Activated B cell treated with CpG ODN at 0.5 μM for 24 hours (primary cell): ENCODE data around the gene ZBTB7A. TPM values are rescaled to one million over a fixed set of nuclear protein-coding genes. Genes with fewer than 3 reads are reported as not detected.

Experiments used
- ATAC-seq: fragments of 200-7000 bp; cut with Tn5 transposase; one replicate; pipeline ENCODE4 v1.10.0; 2021; ENCODE audit warnings: low read depth, mild to moderate bottlenecking, moderate library complexity
- CTCF ChIA-PET: fragments of 350-600 bp; sonication (Branson Sonifier 250); formaldehyde crosslinking; loops from one replicate; lab custom pipeline; 2021; ENCODE audit warnings: antibody characterized with exemption; lab: Charles Lee
- POLR2A ChIA-PET: fragments of 350-600 bp; sonication (Branson Sonifier 250); formaldehyde crosslinking; loops from one replicate; lab custom pipeline; 2021; ENCODE audit warnings: antibody characterized with exemption; lab: Charles Lee
- DNase-seq: peaks from one replicate; pipeline ENCODE4 v3.0.0; 2022
- H3K27ac Mint-ChIP-seq: one replicate; pipeline ENCODE4 v1.8.0; 2020; ENCODE audit warnings: mixed read lengths
- H3K27me3 Mint-ChIP-seq: one replicate; pipeline ENCODE4 v1.8.0; 2021; ENCODE audit warnings: mixed read lengths
- H3K36me3 Mint-ChIP-seq: one replicate; pipeline ENCODE4 v1.8.0; 2021; ENCODE audit warnings: low read depth, mixed read lengths
- H3K4me1 Mint-ChIP-seq: one replicate; pipeline ENCODE4 v1.8.0; 2021; ENCODE audit warnings: mixed read lengths
- H3K4me3 Mint-ChIP-seq: one replicate; pipeline ENCODE4 v1.8.0; 2020; ENCODE audit warnings: mild to moderate bottlenecking, mixed read lengths
- H3K9me3 Mint-ChIP-seq: one replicate; pipeline ENCODE4 v1.8.0; 2020; ENCODE audit warnings: mixed read lengths
- CTCF ChIP-seq: fragments of 200-600 bp; IDR thresholded peaks from one replicate; pipeline ENCODE4 v1.8.0; 2022; ENCODE audit warnings: antibody characterized with exemption, mild to moderate bottlenecking
- intact Hi-C: fragments of 100-400 bp; cut with micrococcal nuclease; formaldehyde crosslinking; loops from one replicate; pipeline ENCODE4 v1.15.1; 2024
- total RNA-seq: library from RNA; stranded (reverse); gene quantifications from 2 replicates; pipeline ENCODE4 v1.2.3, GENCODE V29; 2022

The ZBTB7A gene
- total RNA-seq, 1 donor from 2014 or later, result 49.2 TPM

DNA sequence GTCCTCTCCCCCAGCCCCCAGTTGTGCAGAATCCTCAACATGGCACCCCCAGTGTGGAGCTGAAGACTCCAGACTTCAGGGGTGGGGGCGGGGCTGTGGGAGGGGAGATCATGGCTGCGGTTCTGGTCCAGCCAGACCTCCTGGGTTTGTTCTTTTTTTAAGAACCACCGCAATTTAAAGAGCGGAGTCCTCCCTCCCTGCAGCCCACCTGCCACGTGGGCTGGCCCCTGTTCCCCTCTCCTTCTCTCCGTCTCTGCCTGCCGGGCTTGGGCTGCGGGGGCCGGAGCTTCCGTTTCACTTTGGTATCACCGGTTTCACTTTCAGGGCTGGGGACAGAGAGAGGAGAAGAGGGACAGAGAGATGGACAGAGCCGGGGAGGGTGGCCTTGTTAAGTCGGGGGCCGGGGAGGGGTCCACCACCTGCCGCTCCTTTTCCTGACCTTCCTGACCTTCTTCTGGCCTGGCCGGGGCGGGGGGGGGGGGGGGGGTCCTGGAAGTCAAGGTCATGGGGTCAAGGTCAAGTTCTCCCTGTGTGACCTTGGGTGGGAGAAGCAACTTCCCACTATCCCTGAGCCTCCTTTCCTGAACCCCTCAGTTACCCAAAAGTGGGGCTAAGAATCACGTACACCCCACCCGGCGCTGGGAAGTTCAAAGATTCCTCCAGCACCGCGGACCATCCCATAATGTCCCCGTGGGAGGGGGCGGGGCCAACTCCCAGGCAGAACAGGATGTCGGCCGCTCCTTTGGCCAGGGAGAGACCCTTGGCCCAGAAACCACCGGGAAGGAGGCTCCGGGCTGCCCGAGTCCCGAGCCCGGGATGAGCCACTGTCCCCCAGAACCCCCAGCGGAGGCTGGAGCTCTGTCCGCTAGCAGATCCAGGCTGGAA, 11.3 kb upstream of the ZBTB7A start:
- no peak for TF ChIP-seq CTCF
- Mint-ChIP-seq H3K9me3 (no peaks in the 10 kb centered on the region), H3K4me1 (peaks cover 19% of the 10 kb centered on the region), H3K4me3 (peak overlapping the region; percentile 88), H3K27ac (peak overlapping the region; percentile 90), H3K27me3 (no peaks in the 10 kb centered on the region), H3K36me3 (no peaks in the 10 kb centered on the region)
- POLR2A ChIA-PET, result interaction anchor here (0.6 to 3.9 kb wide), 19 partner anchors 11 to 1421 kb away, joined by 3 to 29 read pairs (median 5); partner anchors contain the start of genes EEF2 and ZBTB7A
- CTCF ChIA-PET, result no interaction called here
- intact Hi-C loops, result loop anchor here (1.0 kb wide), 1 partner anchor 11 kb away; no protein-coding TSS in a partner anchor
- peak; percentile 88 for ATAC-seq
- DNase-seq, result peak; percentile 52

DNA sequence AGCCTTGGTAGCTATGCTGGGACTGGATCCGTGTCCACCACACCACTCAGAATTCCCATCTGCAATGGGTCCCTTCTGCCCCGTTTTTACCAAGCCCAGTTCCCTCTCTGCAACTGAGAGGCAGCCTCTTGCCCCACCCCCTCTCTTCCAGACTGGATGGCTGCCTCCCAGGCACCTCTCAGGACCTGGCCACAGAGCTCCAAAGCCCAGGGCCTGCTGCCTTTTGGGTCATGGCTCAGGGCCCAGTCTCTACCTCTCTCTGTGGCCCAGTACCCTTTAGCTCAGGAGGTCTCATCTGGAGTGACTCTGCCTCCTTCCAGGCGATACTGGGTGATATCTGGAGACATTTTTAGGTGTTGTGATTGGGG, 10.3 kb upstream of the ZBTB7A start:
- Mint-ChIP-seq H3K27me3 (no peaks in the 10 kb centered on the region), H3K4me3 (peak overlapping the region; percentile 15), H3K36me3 (no peaks in the 10 kb centered on the region), H3K27ac (peak overlapping the region; percentile 90), H3K4me1 (peaks cover 16% of the 10 kb centered on the region), H3K9me3 (no peaks in the 10 kb centered on the region)
- CTCF ChIA-PET, result interaction anchor here (0.9 to 1.2 kb wide), 2 partner anchors 63 to 92 kb away, joined by 3 read pairs; partner anchors contain the start of gene EEF2
- POLR2A ChIA-PET, result interaction anchor here (0.6 to 3.9 kb wide), 9 partner anchors 10 to 1841 kb away, joined by 3 to 29 read pairs (median 11); partner anchors contain the start of genes EEF2, PLEKHJ1 and ZBTB7A
- ATAC-seq (no peak), DNase-seq (no peak)
- intact Hi-C loops, result loop anchor here (1.0 kb wide), 1 partner anchor 10 kb away; no protein-coding TSS in a partner anchor
- no peak for TF ChIP-seq CTCF

GRCh38 chr19:4075373-4075772, 8.7 kb upstream of the ZBTB7A start:
- Mint-ChIP-seq H3K36me3 (no peaks in the 10 kb centered on the region), H3K9me3 (no peaks in the 10 kb centered on the region), H3K4me3 (peak overlapping the region; percentile 37), H3K27me3 (no peaks in the 10 kb centered on the region), H3K27ac (peak overlapping the region; percentile 41), H3K4me1 (peaks cover 16% of the 10 kb centered on the region)
- DNase-seq (no peak), ATAC-seq (no peak)
- ChIA-PET POLR2A (no interaction called here), CTCF (no interaction called here)
- no peak for TF ChIP-seq CTCF
- intact Hi-C loops, result no loop called here

DNA sequence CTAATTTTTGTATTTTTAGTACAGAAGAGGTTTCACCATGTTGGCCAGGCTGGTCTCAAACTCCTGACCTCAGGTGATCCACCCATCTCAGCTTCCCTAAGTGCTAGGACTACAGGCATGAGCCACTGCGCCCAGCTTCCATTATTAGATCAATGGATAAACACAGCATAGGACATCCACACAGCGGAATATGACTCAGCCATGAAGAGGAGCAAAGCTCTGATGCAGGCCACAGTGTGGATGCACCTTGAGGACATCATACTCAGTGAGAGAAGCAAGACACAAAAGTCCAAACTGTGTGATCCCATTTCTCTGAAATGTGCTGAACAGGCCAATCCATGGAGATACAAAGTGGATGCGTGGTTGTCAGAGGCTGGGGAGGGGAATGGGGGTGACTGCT, 4.9 kb upstream of the ZBTB7A start:
- Mint-ChIP-seq H3K9me3 (no peaks in the 10 kb centered on the region), H3K4me3 (no peak overlapping the region), H3K27ac (no peak overlapping the region), H3K36me3 (no peaks in the 10 kb centered on the region), H3K4me1 (peaks cover 19% of the 10 kb centered on the region), H3K27me3 (no peaks in the 10 kb centered on the region)
- ATAC-seq (no peak), DNase-seq (no peak)
- no peak for TF ChIP-seq CTCF
- CTCF ChIA-PET, result no interaction called here
- POLR2A ChIA-PET, result no interaction called here
- intact Hi-C loops, result no loop called here

GRCh38 chr19:4069331-4069959, 2.7 kb upstream of the ZBTB7A start:
- DNase-seq (no peak), ATAC-seq (no peak)
- ChIA-PET CTCF (no interaction called here), POLR2A (interaction anchor here (0.5 to 1.1 kb wide), 8 partner anchors 10 to 1737 kb away, joined by 3 to 17 read pairs (median 4); no protein-coding TSS in a partner anchor)
- no peak for TF ChIP-seq CTCF
- H3K4me1 Mint-ChIP-seq, result peaks cover 19% of the 10 kb centered on the region
- H3K36me3 Mint-ChIP-seq, result no peaks in the 10 kb centered on the region
- H3K9me3 Mint-ChIP-seq, result no peaks in the 10 kb centered on the region
- H3K27me3 Mint-ChIP-seq, result no peaks in the 10 kb centered on the region
- peak overlapping the region; percentile 44 for H3K4me3 Mint-ChIP-seq
- H3K27ac Mint-ChIP-seq, result no peak overlapping the region
- intact Hi-C loops, result loop anchor here (5.0 to 10.0 kb wide), 2 partner anchors 403 to 515 kb away; partner anchors contain the start of genes HDGFL2 and MFSD12
